GM12878 (cell line): Measurements from ENCODE around the gene ZBTB16.

Experiments
- BMI1 ChIP-seq: fragments of 450-650 bp; IDR thresholded peaks from 2 replicates; pipeline ENCODE4 v1.6.1; 2016; ENCODE audit warnings: mild to moderate bottlenecking, moderate library complexity, borderline replicate concordance
- CTCF ChIP-seq, 3 experiments: IDR thresholded peaks in 2 of 3; conservative IDR thresholded peaks in 1 of 3; 2 replicates each; pipeline ENCODE4 v1.5.1; 2011; ENCODE audit warnings: low read depth in 3 of 3, low read length in 3 of 3, mild to moderate bottlenecking in 3 of 3, control low read depth in 2 of 3, moderate library complexity in 2 of 3, inconsistent platforms in 1 of 3, mixed read lengths in 1 of 3; ENCODE audit not compliant: control insufficient read depth in 2 of 3, insufficient read depth in 1 of 3; ENCODE audit errors: extremely low read depth in 1 of 3
- EP300 ChIP-seq, 2 experiments: fragments of 150-350 bp in 1 of 2; IDR thresholded peaks; 2 replicates each; pipeline ENCODE4 v1.6.1; 2011 to 2012; ENCODE audit warnings: low read depth in 2 of 2, low read length in 2 of 2, borderline replicate concordance in 1 of 2, improper control_type of control experiment in 1 of 2, inconsistent platforms in 1 of 2; ENCODE audit not compliant: control insufficient read depth in 1 of 2
- FOS ChIP-seq: IDR thresholded peaks from 3 replicates; pipeline ENCODE4 v1.6.1; 2011; ENCODE audit warnings: borderline replicate concordance; ENCODE audit not compliant: insufficient read length; ENCODE audit errors: extremely low read depth
- FOXK2 ChIP-seq: fragments of 450-650 bp; IDR thresholded peaks from 2 replicates; pipeline ENCODE4 v1.6.1; 2017; ENCODE audit warnings: mild to moderate bottlenecking, moderate library complexity
- IRF3 ChIP-seq: fragments of 450-650 bp; IDR thresholded peaks from 2 replicates; pipeline ENCODE4 v1.6.1; 2014; ENCODE audit warnings: mild to moderate bottlenecking
- MYB ChIP-seq: fragments of 150-350 bp; IDR thresholded peaks from 2 replicates; pipeline ENCODE4 v1.6.1; 2014; ENCODE audit warnings: mild to moderate bottlenecking, low read depth, low read length, borderline replicate concordance
- NFYB ChIP-seq: IDR thresholded peaks from 2 replicates; pipeline ENCODE4 v1.6.1; 2011; ENCODE audit warnings: low read depth, mild to moderate bottlenecking, low read length, improper control_type of control experiment, moderate library complexity; ENCODE audit not compliant: insufficient read depth
- REST ChIP-seq: IDR thresholded peaks from 2 replicates; pipeline ENCODE4 v1.6.1; 2012; ENCODE audit warnings: mild to moderate bottlenecking, low read depth, low read length
- SUZ12 ChIP-seq: fragments of 200-600 bp; sonication (generic); IDR thresholded peaks from one replicate; pipeline ENCODE4 v1.6.1; 2018; ENCODE audit warnings: antibody characterized with exemption, mild to moderate bottlenecking; ENCODE audit not compliant: unreplicated experiment
- TARDBP ChIP-seq: IDR thresholded peaks from 2 replicates; pipeline ENCODE4 v1.6.1; 2016; ENCODE audit warnings: borderline replicate concordance

DNA sequence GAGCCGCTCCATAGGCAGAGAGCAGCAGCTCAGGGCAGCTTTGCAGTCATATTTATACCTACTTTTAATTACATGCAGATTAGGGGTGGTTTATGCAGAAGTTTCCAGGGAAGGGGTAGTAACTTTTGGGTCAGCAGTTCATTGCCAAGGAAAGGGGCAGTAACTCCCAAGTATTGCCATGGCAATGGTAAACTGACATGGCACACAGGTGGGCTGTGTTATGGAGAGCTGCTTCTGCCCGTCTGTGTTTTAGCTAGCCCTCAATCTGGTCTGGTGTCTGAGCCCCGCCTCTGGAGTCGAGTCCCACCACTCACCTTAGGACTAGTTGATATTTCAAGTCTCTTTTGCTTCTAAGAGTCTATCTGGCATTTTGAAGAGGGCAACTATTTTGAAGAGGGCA lies 12.2 kb upstream of the ZBTB16 start:
- TF ChIP-seq CTCF (IDR thresholded peaks at IDR 0.05 in 2 of 3, conservative IDR thresholded peaks at IDR 0.05 in 1 of 3; ENCODE audit: control insufficient read depth in 2 of 3, extremely low read depth in 1 of 3, insufficient read depth in 1 of 3, low read depth in 3 of 3, low read length in 3 of 3) (no peak), REST (no peak), MYB (no peak), BMI1 (no peak), IRF3 (no peak), TARDBP (no peak), NFYB (no peak), SUZ12 (no peak), FOS (no peak), FOXK2 (no peak), EP300 (IDR thresholded peaks at IDR 0.05; ENCODE audit: borderline replicate concordance in 1 of 2, control insufficient read depth in 1 of 2, low read depth in 2 of 2, low read length in 2 of 2) (no peak)
